ENCODE results near the gene MTX2. TPM values are rescaled to one million over a fixed set of nuclear protein-coding genes. Genes with fewer than 3 reads are reported as not detected.

MTX2 gene
- total RNA-seq (2014; rRNA removed; shearing (Covaris generic)), result 133 and 153 TPM in 2 replicates
- polyA plus RNA-seq (2015; cell fraction: cytosol; rRNA removed), result 54.8 and 64.4 TPM in 2 replicates
- polyA plus RNA-seq (2015; cell fraction: nucleus; rRNA removed), result 34.9 and 35.3 TPM in 2 replicates

GRCh38 chr2:176269319-176270099 lies at the start of gene MTX2:
MTX2 (plus strand) TSS chr2:176269442; CDS start chr2:176269630, 188 bp downstream.
- DNase-seq (ENCODE audit: low read depth), result peak; percentile 79

- DNase-seq (ENCODE audit: low read depth), result no peak
These were observed 41.4 kb upstream of the MTX2 start for GRCh38 chr2:176227874-176228273.

GRCh38 chr2:176234156-176234555 lies 35.1 kb upstream of the MTX2 start:
- DNase-seq (ENCODE audit: low read depth), result peak; percentile 75

- DNase-seq (ENCODE audit: low read depth), result no peak
These were observed 34.3 kb upstream of the MTX2 start for GRCh38 chr2:176234940-176235339.

GRCh38 chr2:176237456-176237855 lies 31.8 kb upstream of the MTX2 start:
- no peak for DNase-seq (ENCODE audit: low read depth)

GRCh38 chr2:176239031-176239430 lies 30.2 kb upstream of the MTX2 start:
- no peak for DNase-seq (ENCODE audit: low read depth)

- DNase-seq (ENCODE audit: low read depth), result no peak
These were observed 28.9 kb upstream of the MTX2 start for GRCh38 chr2:176240301-176240700.

GRCh38 chr2:176242276-176242675 lies 27.0 kb upstream of the MTX2 start:
- peak; percentile 11 for DNase-seq (ENCODE audit: low read depth)

- no peak for DNase-seq (ENCODE audit: low read depth)
These were observed 22.9 kb upstream of the MTX2 start for GRCh38 chr2:176246331-176246730.

GRCh38 chr2:176247859-176248258 lies 21.4 kb upstream of the MTX2 start:
- no peak for DNase-seq (ENCODE audit: low read depth)

GRCh38 chr2:176251928-176252327 lies 17.3 kb upstream of the MTX2 start:
- peak; percentile 8 for DNase-seq (ENCODE audit: low read depth)

- DNase-seq (ENCODE audit: low read depth), result no peak
These were observed 8.6 kb upstream of the MTX2 start for GRCh38 chr2:176260689-176261088.

- DNase-seq (ENCODE audit: low read depth), result no peak
These were observed 8.1 kb upstream of the MTX2 start for GRCh38 chr2:176261136-176261535.

GRCh38 chr2:176268976-176269318 lies 295 bp upstream of the MTX2 start:
- no peak for DNase-seq (ENCODE audit: low read depth)

GRCh38 chr2:176270100-176270750 lies 983 bp downstream of the MTX2 start:
- no peak for DNase-seq (ENCODE audit: low read depth)

- no peak for DNase-seq (ENCODE audit: low read depth)
These were observed 3.7 kb downstream of the MTX2 start for GRCh38 chr2:176272870-176273459.

- no peak for DNase-seq (ENCODE audit: low read depth)
These were observed 9.7 kb downstream of the MTX2 start for GRCh38 chr2:176278927-176279326.

- peak; percentile 10 for DNase-seq (ENCODE audit: low read depth)
These were observed 10.9 kb downstream of the MTX2 start for GRCh38 chr2:176280156-176280555.

- DNase-seq (ENCODE audit: low read depth), result peak; percentile 70
These were observed 11.8 kb downstream of the MTX2 start for GRCh38 chr2:176280867-176281658.

GRCh38 chr2:176283291-176284068 lies 14.2 kb downstream of the MTX2 start:
- DNase-seq (ENCODE audit: low read depth), result peak; percentile 73

Data from HT1080 (cell line).